T-helper 1 cell treated with Interleukin-12 subunit alpha and Interleukin-12 subunit beta and Interleukin-4 antibody, amounts not matched to agents 30 μg/mL and 1 μg/mL, for 36 hours (primary cell): ENCODE results near the gene KCNG2.

Source experiments
- H3K27ac Mint-ChIP-seq: one replicate; pipeline ENCODE4 v1.8.0; 2021; ENCODE audit warnings: mild to moderate bottlenecking, mixed read lengths
- H3K27me3 Mint-ChIP-seq: one replicate; pipeline ENCODE4 v1.8.0; 2021; ENCODE audit warnings: low read depth, mixed read lengths
- H3K36me3 Mint-ChIP-seq: one replicate; pipeline ENCODE4 v1.8.0; 2021; ENCODE audit warnings: low read depth, mixed read lengths
- H3K4me1 Mint-ChIP-seq: one replicate; pipeline ENCODE4 v1.8.0; 2021; ENCODE audit warnings: low read depth, mixed read lengths
- H3K4me3 Mint-ChIP-seq: one replicate; pipeline ENCODE4 v1.8.0; 2021; ENCODE audit warnings: mild to moderate bottlenecking, moderate library complexity, mixed read lengths
- H3K9me3 Mint-ChIP-seq: one replicate; pipeline ENCODE4 v1.8.0; 2021; ENCODE audit warnings: mixed read lengths

The KCNG2 gene

GRCh38 chr18:79887181-79888000 lies 89.7 kb downstream of the KCNG2 start:
- Mint-ChIP-seq H3K4me1 (peaks cover 8% of the 10 kb centered on the region), H3K27ac (no peak overlapping the region), H3K27me3 (no peaks in the 10 kb centered on the region), H3K36me3 (peaks cover 5% of the 10 kb centered on the region), H3K9me3 (peaks cover 34% of the 10 kb centered on the region), H3K4me3 (no peak overlapping the region)

- Mint-ChIP-seq H3K27me3 (no peaks in the 10 kb centered on the region), H3K27ac (no peak overlapping the region), H3K4me3 (no peak overlapping the region), H3K4me1 (peaks cover 8% of the 10 kb centered on the region), H3K9me3 (peaks cover 40% of the 10 kb centered on the region), H3K36me3 (peaks cover 10% of the 10 kb centered on the region)
Observed at GRCh38 chr18:79888016-79888415, 90.3 kb downstream of the KCNG2 start.

GRCh38 chr18:79889569-79889968 lies 91.8 kb downstream of the KCNG2 start:
- Mint-ChIP-seq H3K4me1 (peaks cover 8% of the 10 kb centered on the region), H3K27me3 (no peaks in the 10 kb centered on the region), H3K36me3 (peaks cover 14% of the 10 kb centered on the region), H3K9me3 (peaks cover 55% of the 10 kb centered on the region), H3K4me3 (no peak overlapping the region), H3K27ac (no peak overlapping the region)

- H3K4me3 Mint-ChIP-seq, result no peak overlapping the region
- H3K9me3 Mint-ChIP-seq, result peaks cover 66% of the 10 kb centered on the region
- no peaks in the 10 kb centered on the region for H3K27me3 Mint-ChIP-seq
- H3K36me3 Mint-ChIP-seq, result peaks cover 14% of the 10 kb centered on the region
- H3K27ac Mint-ChIP-seq, result peak overlapping the region; percentile 6
- peaks cover 8% of the 10 kb centered on the region for H3K4me1 Mint-ChIP-seq
Observed at GRCh38 chr18:79890674-79891073, 92.9 kb downstream of the KCNG2 start.

GRCh38 chr18:79896738-79897137 lies 99.0 kb downstream of the KCNG2 start:
- Mint-ChIP-seq H3K27ac (no peak overlapping the region), H3K9me3 (peaks cover 58% of the 10 kb centered on the region), H3K27me3 (no peaks in the 10 kb centered on the region), H3K4me1 (no peaks in the 10 kb centered on the region), H3K36me3 (peaks cover 28% of the 10 kb centered on the region), H3K4me3 (no peak overlapping the region)

GRCh38 chr18:79897940-79898625 lies 100.3 kb downstream of the KCNG2 start:
- H3K36me3 Mint-ChIP-seq, result peaks cover 27% of the 10 kb centered on the region
- peaks cover 46% of the 10 kb centered on the region for H3K9me3 Mint-ChIP-seq
- no peaks in the 10 kb centered on the region for H3K4me1 Mint-ChIP-seq
- H3K27me3 Mint-ChIP-seq, result no peaks in the 10 kb centered on the region
- H3K27ac Mint-ChIP-seq, result no peak overlapping the region
- no peak overlapping the region for H3K4me3 Mint-ChIP-seq

GRCh38 chr18:79898952-79899608 lies 101.3 kb downstream of the KCNG2 start:
- Mint-ChIP-seq H3K4me1 (no peaks in the 10 kb centered on the region), H3K36me3 (peaks cover 24% of the 10 kb centered on the region), H3K4me3 (no peak overlapping the region), H3K27ac (no peak overlapping the region), H3K9me3 (peaks cover 36% of the 10 kb centered on the region), H3K27me3 (no peaks in the 10 kb centered on the region)

- Mint-ChIP-seq H3K27ac (no peak overlapping the region), H3K4me1 (no peaks in the 10 kb centered on the region), H3K9me3 (peaks cover 30% of the 10 kb centered on the region), H3K27me3 (no peaks in the 10 kb centered on the region), H3K4me3 (no peak overlapping the region), H3K36me3 (peaks cover 24% of the 10 kb centered on the region)
Observed at GRCh38 chr18:79899609-79900445, 102.1 kb downstream of the KCNG2 start.

GRCh38 chr18:79900610-79901570 lies 103.2 kb downstream of the KCNG2 start:
- Mint-ChIP-seq H3K4me3 (no peak overlapping the region), H3K27me3 (no peaks in the 10 kb centered on the region), H3K36me3 (peaks cover 24% of the 10 kb centered on the region)

GRCh38 chr18:79901665-79902064 lies 103.9 kb downstream of the KCNG2 start:
- Mint-ChIP-seq H3K4me3 (no peak overlapping the region), H3K36me3 (peaks cover 28% of the 10 kb centered on the region), H3K27ac (no peak overlapping the region), H3K9me3 (peaks cover 14% of the 10 kb centered on the region), H3K27me3 (no peaks in the 10 kb centered on the region), H3K4me1 (peaks cover 6% of the 10 kb centered on the region)

More at GRCh38 chr18:79900610-79901570, 103.2 kb downstream of the KCNG2 start:
- peaks cover 2% of the 10 kb centered on the region for H3K4me1 Mint-ChIP-seq
- peaks cover 20% of the 10 kb centered on the region for H3K9me3 Mint-ChIP-seq
- H3K27ac Mint-ChIP-seq, result no peak overlapping the region

GRCh38 chr18:79902075-79902474 lies 104.3 kb downstream of the KCNG2 start:
- Mint-ChIP-seq H3K36me3 (peaks cover 28% of the 10 kb centered on the region), H3K4me3 (no peak overlapping the region), H3K4me1 (peaks cover 6% of the 10 kb centered on the region), H3K27me3 (no peaks in the 10 kb centered on the region), H3K27ac (no peak overlapping the region), H3K9me3 (peaks cover 10% of the 10 kb centered on the region)

GRCh38 chr18:79902640-79903039 lies 104.9 kb downstream of the KCNG2 start:
- Mint-ChIP-seq H3K36me3 (peaks cover 28% of the 10 kb centered on the region), H3K9me3 (peaks cover 5% of the 10 kb centered on the region), H3K27me3 (no peaks in the 10 kb centered on the region), H3K4me3 (no peak overlapping the region), H3K27ac (peak overlapping the region; percentile 26), H3K4me1 (peaks cover 6% of the 10 kb centered on the region)

GRCh38 chr18:79903071-79903635 lies 105.4 kb downstream of the KCNG2 start:
- no peak overlapping the region for H3K4me3 Mint-ChIP-seq
- H3K36me3 Mint-ChIP-seq, result peaks cover 25% of the 10 kb centered on the region
- no peaks in the 10 kb centered on the region for H3K27me3 Mint-ChIP-seq
- peaks cover 6% of the 10 kb centered on the region for H3K4me1 Mint-ChIP-seq
- no peak overlapping the region for H3K27ac Mint-ChIP-seq
- no peaks in the 10 kb centered on the region for H3K9me3 Mint-ChIP-seq
